SK-N-SH treated with all-trans-retinoic acid at 6 μM for 48 hours (cell line): Measurements from ENCODE around the gene ASB10.

Experiments used
- ATAC-seq: fragments of 200-7000 bp; cut with Tn5 transposase; 3 replicates; pipeline ENCODE4 v1.9.1; 2020; ENCODE audit warnings: mild to moderate bottlenecking, moderate library complexity
- ARNTL ChIP-seq: fragments of 450-650 bp; formaldehyde crosslinking; IDR thresholded peaks from 2 replicates; pipeline ENCODE4 v1.5.0; 2020; ENCODE audit warnings: low read depth, mild to moderate bottlenecking, moderate library complexity, borderline replicate concordance
- BACH2 ChIP-seq: fragments of 250-450 bp; sonication (Bioruptor Pico); IDR thresholded peaks from 2 replicates; pipeline ENCODE4 v1.9.0; 2021; ENCODE audit warnings: mild to moderate bottlenecking, borderline replicate concordance
- CSDC2 ChIP-seq: fragments of 250-450 bp; sonication (Bioruptor Pico); IDR thresholded peaks from 2 replicates; pipeline ENCODE4 v1.5.0; 2020; ENCODE audit warnings: mild to moderate bottlenecking, moderate library complexity
- ESRRG ChIP-seq: fragments of 250-450 bp; sonication (Bioruptor Pico); IDR thresholded peaks from 2 replicates; pipeline ENCODE4 v1.6.1; 2021; ENCODE audit warnings: mild to moderate bottlenecking
- GLIS3 ChIP-seq: fragments of 250-450 bp; sonication (Bioruptor Pico); IDR thresholded peaks from 2 replicates; pipeline ENCODE4 v1.5.0; 2020; ENCODE audit warnings: mild to moderate bottlenecking, moderate library complexity
- ISL1 ChIP-seq: fragments of 250-450 bp; sonication (Bioruptor Pico); IDR thresholded peaks from 2 replicates; pipeline ENCODE4 v2.1.2; 2022; ENCODE audit warnings: mild to moderate bottlenecking, moderate library complexity
- OSR1 ChIP-seq: fragments of 250-450 bp; sonication (Bioruptor Pico); IDR thresholded peaks from 2 replicates; pipeline ENCODE4 v1.8.0; 2022; ENCODE audit warnings: moderate library complexity, mild to moderate bottlenecking, inconsistent platforms
- POU6F1 ChIP-seq: fragments of 250-450 bp; sonication (Bioruptor Pico); IDR thresholded peaks from 2 replicates; pipeline ENCODE4 v1.8.0; 2021; ENCODE audit warnings: low read depth, mild to moderate bottlenecking, moderate library complexity, borderline replicate concordance
- PPARA ChIP-seq: fragments of 250-450 bp; sonication (Bioruptor Pico); IDR thresholded peaks from 2 replicates; pipeline ENCODE4 v1.5.0; 2020; ENCODE audit warnings: mild to moderate bottlenecking, borderline replicate concordance
- RARB ChIP-seq: fragments of 250-450 bp; sonication (Bioruptor Pico); IDR thresholded peaks from 2 replicates; pipeline ENCODE4 v1.8.0; 2021; ENCODE audit warnings: mild to moderate bottlenecking, moderate library complexity
- SNAI2 ChIP-seq: fragments of 250-450 bp; sonication (Bioruptor Pico); IDR thresholded peaks from 2 replicates; pipeline ENCODE4 v1.5.0; 2020; ENCODE audit warnings: mild to moderate bottlenecking, moderate library complexity
- TCF4 ChIP-seq: fragments of 250-450 bp; sonication (Bioruptor Pico); IDR thresholded peaks from 2 replicates; pipeline ENCODE4 v1.8.0; 2021; ENCODE audit warnings: mild to moderate bottlenecking, moderate library complexity, borderline replicate concordance
- TOX ChIP-seq: fragments of 250-450 bp; sonication (Bioruptor Pico); IDR thresholded peaks from 2 replicates; pipeline ENCODE4 v1.8.0; 2021; ENCODE audit warnings: mild to moderate bottlenecking, moderate library complexity, borderline replicate concordance
- TSHZ2 ChIP-seq: fragments of 250-450 bp; sonication (Bioruptor Pico); IDR thresholded peaks from 2 replicates; pipeline ENCODE4 v1.5.0; 2020; ENCODE audit warnings: mild to moderate bottlenecking, moderate library complexity
- ZC3H10 ChIP-seq: fragments of 250-450 bp; sonication (Bioruptor Pico); IDR thresholded peaks from 2 replicates; pipeline ENCODE4 v1.5.1; 2021; ENCODE audit warnings: mild to moderate bottlenecking, moderate library complexity
- ZFP3 ChIP-seq: fragments of 250-450 bp; sonication (Bioruptor Pico); IDR thresholded peaks from 2 replicates; pipeline ENCODE4 v1.5.0; 2020; ENCODE audit warnings: mild to moderate bottlenecking, moderate library complexity
- ZFP30 ChIP-seq: fragments of 450-650 bp; formaldehyde crosslinking; IDR thresholded peaks from 2 replicates; pipeline ENCODE4 v1.5.0; 2022; ENCODE audit warnings: mild to moderate bottlenecking, moderate library complexity
- TF ChIP-seq, protein P1 (sequence below): fragments of 250-450 bp; sonication (Bioruptor Pico); IDR thresholded peaks from 2 replicates; pipeline ENCODE4 v1.5.1; 2020; ENCODE audit warnings: low read depth, mild to moderate bottlenecking, moderate library complexity
- TF ChIP-seq, protein P2 (sequence below): fragments of 250-450 bp; sonication (Bioruptor Pico); IDR thresholded peaks from 2 replicates; pipeline ENCODE4 v1.5.1; 2021; ENCODE audit warnings: mild to moderate bottlenecking, moderate library complexity
- TF ChIP-seq, protein P3 (sequence below): fragments of 250-450 bp; sonication (Bioruptor Pico); IDR thresholded peaks from 2 replicates; pipeline ENCODE4 v1.8.0; 2020; ENCODE audit warnings: mild to moderate bottlenecking, moderate library complexity, borderline replicate concordance

The ASB10 gene

DNA sequence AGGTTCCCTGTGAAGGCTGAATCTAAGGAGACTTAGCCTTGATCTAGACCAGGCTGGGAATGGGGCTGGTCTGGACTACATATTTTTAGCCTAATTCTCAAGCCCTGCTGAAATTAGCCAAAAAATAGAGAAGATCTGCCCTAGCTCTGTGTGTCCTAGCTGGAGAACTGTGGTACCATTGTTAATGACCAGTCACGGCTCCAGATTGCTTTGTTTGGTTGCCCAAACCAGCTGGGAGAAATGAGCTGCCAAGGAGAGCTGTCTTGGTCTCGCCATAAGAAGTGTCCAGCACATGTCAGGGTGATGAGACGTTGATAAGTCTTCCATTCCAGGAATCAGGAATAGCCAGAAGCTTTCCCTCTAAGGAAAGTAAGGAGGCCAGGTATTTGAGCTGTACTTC lies 40.3 kb downstream of the ASB10 start:
- no peak; the same call in 2 of the 3 replicates for ATAC-seq
- TF ChIP-seq ESRRG (CRISPR knock-in tag) (no peak), SNAI2 (CRISPR knock-in tag) (no peak), ZFP30 (no peak), ISL1 (CRISPR knock-in tag) (no peak), ZFP3 (CRISPR knock-in tag) (no peak), CSDC2 (CRISPR knock-in tag) (no peak), PPARA (CRISPR knock-in tag) (no peak), BACH2 (CRISPR knock-in tag) (no peak), POU6F1 (CRISPR knock-in tag) (no peak), TCF4 (CRISPR knock-in tag) (no peak), GLIS3 (CRISPR knock-in tag) (no peak), ZC3H10 (CRISPR knock-in tag) (no peak)
- TF ChIP-seq, protein P1, sequence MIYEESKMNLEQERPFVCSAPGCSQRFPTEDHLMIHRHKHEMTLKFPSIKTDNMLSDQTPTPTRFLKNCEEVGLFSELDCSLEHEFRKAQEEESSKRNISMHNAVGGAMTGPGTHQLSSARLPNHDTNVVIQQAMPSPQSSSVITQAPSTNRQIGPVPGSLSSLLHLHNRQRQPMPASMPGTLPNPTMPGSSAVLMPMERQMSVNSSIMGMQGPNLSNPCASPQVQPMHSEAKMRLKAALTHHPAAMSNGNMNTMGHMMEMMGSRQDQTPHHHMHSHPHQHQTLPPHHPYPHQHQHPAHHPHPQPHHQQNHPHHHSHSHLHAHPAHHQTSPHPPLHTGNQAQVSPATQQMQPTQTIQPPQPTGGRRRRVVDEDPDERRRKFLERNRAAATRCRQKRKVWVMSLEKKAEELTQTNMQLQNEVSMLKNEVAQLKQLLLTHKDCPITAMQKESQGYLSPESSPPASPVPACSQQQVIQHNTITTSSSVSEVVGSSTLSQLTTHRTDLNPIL (CRISPR knock-in tag), result no peak
- TF ChIP-seq, protein P2, sequence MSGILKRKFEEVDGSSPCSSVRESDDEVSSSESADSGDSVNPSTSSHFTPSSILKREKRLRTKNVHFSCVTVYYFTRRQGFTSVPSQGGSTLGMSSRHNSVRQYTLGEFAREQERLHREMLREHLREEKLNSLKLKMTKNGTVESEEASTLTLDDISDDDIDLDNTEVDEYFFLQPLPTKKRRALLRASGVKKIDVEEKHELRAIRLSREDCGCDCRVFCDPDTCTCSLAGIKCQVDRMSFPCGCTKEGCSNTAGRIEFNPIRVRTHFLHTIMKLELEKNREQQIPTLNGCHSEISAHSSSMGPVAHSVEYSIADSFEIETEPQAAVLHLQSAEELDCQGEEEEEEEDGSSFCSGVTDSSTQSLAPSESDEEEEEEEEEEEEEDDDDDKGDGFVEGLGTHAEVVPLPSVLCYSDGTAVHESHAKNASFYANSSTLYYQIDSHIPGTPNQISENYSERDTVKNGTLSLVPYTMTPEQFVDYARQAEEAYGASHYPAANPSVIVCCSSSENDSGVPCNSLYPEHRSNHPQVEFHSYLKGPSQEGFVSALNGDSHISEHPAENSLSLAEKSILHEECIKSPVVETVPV (CRISPR knock-in tag), result no peak

DNA sequence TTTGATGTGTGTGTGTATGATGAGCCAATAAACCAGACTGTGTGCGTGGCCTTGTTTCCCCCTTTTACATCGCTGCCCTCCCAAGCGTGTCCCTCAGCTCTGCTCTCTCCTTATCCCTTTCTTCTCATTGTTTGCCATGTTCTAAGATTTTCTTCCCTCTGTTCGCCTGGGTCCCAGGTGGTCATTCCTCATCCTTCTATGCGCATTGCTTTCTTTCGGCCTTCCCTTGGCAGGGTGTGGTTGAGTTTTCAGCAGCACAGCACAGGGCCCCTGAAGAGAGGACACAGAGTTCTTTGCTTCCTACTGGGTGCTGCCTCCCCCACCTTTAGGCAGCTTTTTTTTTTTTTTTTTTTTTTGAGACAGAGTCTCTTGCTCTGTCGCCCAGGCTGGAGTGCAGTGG lies 42.7 kb downstream of the ASB10 start:
- no peak for ATAC-seq
- TF ChIP-seq BACH2 (CRISPR knock-in tag), result no peak
- TF ChIP-seq GLIS3 (CRISPR knock-in tag), result no peak
- no peak for TF ChIP-seq TOX
- TF ChIP-seq ZFP3 (CRISPR knock-in tag), result no peak
- no peak for TF ChIP-seq OSR1 (CRISPR knock-in tag)
- TF ChIP-seq, protein P3, sequence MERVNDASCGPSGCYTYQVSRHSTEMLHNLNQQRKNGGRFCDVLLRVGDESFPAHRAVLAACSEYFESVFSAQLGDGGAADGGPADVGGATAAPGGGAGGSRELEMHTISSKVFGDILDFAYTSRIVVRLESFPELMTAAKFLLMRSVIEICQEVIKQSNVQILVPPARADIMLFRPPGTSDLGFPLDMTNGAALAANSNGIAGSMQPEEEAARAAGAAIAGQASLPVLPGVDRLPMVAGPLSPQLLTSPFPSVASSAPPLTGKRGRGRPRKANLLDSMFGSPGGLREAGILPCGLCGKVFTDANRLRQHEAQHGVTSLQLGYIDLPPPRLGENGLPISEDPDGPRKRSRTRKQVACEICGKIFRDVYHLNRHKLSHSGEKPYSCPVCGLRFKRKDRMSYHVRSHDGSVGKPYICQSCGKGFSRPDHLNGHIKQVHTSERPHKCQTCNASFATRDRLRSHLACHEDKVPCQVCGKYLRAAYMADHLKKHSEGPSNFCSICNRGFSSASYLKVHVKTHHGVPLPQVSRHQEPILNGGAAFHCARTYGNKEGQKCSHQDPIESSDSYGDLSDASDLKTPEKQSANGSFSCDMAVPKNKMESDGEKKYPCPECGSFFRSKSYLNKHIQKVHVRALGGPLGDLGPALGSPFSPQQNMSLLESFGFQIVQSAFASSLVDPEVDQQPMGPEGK, result no peak
- TF ChIP-seq ZC3H10 (CRISPR knock-in tag), result no peak

GRCh38 chr7:151143261-151144015 lies 43.6 kb downstream of the ASB10 start:
- TF ChIP-seq TCF4 (CRISPR knock-in tag) (no peak), OSR1 (CRISPR knock-in tag) (no peak), POU6F1 (CRISPR knock-in tag) (no peak), GLIS3 (CRISPR knock-in tag) (no peak), ARNTL (CRISPR knock-in tag) (no peak), ESRRG (CRISPR knock-in tag) (no peak), ZFP30 (no peak), ISL1 (CRISPR knock-in tag) (no peak)
- no peak for ATAC-seq

DNA sequence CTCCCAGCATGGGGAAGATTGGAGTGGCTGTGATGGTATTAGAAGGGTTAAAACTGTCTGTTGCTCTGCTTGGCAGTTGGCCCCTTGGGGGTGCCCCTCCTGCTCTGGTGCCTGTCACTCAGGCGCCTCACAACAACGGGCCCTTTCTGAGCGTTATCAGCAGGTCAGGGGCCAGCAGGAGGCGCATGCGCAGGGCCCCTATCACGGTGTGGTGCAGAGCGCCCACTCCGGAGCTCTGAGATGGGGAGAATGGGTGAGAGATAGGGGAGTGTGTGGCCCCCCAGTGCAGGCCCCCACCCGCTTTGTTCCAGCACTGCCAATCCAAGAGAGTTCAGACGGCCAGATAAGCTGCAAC lies 44.4 kb downstream of the ASB10 start:
- no peak for ATAC-seq
- TF ChIP-seq TOX (no peak), RARB (no peak), TSHZ2 (CRISPR knock-in tag) (no peak), ESRRG (CRISPR knock-in tag) (no peak)
- TF ChIP-seq, protein P1 (CRISPR knock-in tag), result no peak
